Raji (cell line): ENCODE measurements around the gene TMSB4Y.

Experiments
- POLR2A ChIP-seq: IDR thresholded peaks from 2 replicates; pipeline ENCODE4 v1.6.1; 2011; ENCODE audit warnings: low read depth, low read length, control low read depth; ENCODE audit not compliant: insufficient read depth

TMSB4Y gene

DNA sequence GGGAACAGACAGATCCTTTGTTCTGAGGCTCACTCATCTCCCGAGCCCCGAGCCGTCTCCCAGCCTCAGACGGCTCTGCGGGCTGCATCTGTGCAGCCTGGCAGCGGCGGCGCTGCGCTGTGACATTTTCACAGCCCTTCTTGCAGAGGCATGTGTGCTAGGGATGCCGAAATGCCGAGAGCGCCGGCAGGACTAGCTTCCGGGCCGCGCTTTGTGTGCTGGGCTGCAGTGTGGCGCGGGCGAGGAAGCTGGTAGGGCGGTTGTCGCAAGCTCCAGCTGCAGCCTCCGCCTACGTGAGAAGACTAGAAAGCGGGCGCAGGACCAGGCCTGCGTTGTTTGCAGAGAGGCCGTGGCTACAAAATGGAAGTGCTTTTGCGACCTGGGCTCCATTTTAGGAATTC lies at the start of gene TMSB4Y:
TMSB4Y (plus strand) TSS at position 332 of the 401 bp plus-strand sequence.
- TF ChIP-seq POLR2A, result no peak

DNA sequence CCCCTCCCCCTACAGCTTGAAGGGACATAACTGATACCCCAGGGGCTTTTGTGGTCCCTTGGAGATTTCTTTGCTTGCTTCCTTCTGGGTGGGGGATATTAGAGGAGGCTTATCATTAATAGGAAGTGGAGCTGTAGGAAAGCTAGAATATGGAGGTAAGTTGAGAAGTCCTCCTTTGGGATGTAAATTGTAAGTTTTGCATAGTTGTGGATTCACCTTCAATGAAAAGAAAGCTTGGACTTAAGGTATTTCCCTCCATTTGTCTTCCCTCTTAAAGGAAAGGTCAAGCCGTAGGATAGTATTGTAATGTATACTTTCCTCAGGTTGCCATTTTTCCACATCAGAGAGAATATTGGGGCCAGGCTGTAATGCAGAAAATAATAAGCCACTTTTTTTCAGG lies 39.5 kb upstream of the TMSB4Y start:
- TF ChIP-seq POLR2A, result no peak

DNA sequence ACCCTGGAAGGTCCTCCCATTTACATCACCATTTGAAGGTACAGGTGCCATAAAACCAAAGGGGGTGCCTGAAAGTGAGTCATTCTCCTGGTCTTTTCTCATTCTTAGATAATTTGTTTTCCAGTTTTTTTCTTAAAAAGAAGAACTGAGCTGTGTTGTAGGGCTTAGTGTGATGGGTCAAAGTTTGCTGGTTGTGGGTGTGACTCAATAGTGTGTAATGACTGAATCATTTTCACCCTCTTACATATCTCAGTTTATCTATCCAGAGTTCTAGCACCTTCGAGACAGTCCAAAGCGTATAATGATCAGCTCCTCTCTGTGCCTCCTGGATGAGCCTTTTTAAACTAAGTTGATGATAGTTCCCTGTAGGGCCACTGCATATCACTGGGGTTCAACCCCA lies 32.6 kb upstream of the TMSB4Y start:
- no peak for TF ChIP-seq POLR2A

DNA sequence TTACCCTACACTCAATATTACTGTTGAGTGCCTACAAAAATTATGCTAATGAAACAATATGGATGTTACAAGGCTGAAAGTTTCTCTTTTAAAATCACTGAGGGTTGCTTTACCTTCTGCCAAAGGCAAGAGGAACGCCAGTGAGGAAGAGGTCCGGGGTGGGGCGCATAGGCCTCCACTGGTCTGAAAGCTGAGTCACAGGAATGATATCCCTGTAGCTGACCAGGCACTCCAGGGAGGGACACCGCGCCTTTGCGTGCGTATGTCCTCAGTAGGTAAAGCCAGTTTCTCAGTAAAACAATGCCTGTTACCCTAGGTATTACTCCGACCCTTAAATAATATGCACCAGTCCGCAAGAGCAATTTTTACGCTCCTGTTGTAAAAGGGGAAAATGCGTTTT lies 1.4 kb upstream of the TMSB4Y start:
- TF ChIP-seq POLR2A, result no peak

DNA sequence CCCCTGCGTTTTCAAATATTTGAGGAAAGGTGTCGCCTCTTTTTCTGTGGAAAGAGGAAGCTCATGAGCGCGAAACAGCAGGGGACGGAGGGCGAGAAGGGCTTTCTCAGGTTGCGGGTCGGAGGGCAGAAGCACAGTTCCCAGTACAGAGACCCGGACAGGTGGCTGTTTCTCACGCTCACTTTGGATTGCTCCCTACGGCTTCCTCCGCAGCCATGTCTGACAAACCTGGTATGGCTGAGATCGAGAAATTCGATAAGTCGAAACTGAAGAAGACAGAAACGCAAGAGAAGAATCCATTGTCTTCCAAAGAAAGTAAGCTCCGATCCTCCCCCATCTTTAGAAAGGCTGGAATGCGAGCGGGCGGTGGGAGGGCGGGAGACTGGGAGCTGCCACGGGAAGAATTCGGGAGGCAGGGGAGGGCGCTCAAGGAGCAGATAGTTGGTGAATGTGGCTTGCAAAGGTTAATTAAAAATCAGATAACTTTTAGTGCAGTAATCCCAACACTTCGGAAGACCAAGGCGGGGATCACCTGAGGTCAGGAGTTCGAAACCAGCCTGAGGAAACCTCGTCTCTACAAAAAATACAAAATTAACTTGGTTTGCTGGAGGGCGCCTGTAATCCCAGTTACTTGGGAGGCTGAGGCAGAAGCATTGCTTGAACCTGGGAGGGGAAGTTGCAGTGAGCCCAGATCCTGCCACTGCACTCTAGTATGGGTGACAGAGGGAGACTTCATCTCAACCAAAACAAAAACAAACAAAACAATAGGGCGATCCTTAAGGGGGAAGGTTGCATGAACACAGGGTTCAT lies 627 bp downstream of the TMSB4Y start:
- no peak for TF ChIP-seq POLR2A

DNA sequence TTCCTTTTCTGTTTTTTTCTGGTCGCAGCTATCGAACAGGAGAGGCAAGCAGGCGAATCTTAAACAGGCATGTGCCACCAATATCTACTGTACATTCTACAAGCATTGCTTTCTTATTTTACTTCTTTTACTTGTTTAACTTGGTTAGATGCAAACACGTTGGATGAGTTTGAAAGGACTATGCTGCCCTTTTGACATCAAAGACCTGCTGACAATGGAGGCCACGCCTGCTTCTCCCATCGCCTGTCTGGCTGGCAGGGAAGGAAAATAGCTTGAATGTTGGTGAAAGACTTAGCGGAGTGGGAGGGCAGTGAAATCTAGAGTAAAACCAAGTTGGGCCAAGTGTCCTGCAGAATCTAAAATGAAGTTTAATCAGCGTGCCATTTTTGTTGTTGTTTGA lies 1.5 kb downstream of the TMSB4Y start:
- TF ChIP-seq POLR2A, result no peak

DNA sequence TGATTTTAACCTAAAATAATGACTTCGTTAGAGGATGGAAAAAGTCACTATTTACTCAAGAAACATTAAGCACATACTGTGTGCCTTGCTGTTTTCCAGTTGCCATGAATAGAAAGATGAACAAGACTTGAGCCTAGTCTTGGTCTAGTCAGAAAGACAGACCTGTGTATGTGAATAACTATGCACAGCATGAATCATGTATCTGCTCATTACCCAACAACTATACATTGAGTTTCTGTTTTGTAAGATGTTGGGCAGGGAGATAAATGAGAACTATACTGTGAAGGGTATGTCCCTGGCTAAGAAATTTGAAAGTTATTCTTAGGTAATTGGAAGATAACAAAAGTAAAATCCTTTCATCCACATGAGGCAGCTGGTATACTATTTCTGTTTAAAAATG lies 4.3 kb downstream of the TMSB4Y start:
- no peak for TF ChIP-seq POLR2A

DNA sequence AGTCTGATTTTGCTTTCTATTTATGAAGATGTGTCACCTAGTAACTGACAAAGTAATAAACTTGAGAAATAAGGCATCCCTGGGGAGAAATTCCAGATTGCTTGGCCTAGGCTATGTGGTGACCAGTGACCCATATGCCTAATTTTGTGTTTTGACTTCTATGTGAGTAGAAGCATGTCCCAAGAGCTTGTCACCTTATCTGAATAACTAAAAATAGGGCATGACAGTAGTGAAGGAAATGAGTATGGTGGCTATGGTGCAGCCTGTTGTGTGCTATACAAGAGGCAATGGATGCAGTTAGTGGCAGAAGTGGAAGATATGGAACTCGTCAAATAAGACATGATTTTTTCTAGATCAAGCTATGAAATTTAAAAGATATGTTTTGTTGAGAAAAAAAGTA lies 15.3 kb downstream of the TMSB4Y start:
- TF ChIP-seq POLR2A, result no peak

DNA sequence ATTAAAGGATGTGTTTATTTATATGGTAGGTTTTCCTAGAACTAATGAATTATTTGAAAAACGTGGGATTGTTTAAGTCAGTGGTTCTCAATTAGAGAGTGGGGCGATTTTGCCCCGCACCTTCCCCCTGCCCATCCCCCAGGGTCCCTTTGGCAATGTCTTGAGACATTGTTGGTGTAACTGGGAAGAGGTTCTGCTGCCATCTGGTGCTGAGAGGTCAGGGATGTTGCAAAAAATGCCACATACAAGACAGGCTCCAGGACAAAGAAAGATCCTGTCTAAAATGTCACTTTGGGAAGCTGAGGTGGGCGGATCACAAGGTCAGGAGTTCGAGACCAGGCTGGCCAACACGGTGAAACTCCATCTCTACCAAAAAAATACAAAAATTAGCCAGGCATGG lies 25.8 kb downstream of the TMSB4Y start:
- TF ChIP-seq POLR2A, result no peak

DNA sequence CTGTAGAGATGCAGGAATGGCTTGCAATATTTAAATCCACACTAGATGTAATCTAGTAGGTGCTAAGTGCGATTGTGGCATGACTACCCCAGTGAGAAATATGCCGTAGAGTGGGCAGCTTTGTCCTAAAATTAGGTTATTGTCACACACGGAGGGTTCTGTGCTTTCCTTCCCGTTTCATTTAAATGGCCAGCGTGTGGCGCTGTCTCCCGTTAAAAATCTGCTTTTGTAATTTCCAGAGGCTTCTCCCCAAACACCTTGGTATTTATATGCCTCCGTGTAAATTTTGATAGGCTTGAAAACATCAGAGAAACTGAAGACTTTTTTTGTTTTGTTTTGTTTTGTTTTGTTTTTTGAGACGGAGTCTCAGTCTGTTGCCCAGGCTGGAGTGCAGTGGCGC lies 34.9 kb downstream of the TMSB4Y start:
- TF ChIP-seq POLR2A, result no peak

DNA sequence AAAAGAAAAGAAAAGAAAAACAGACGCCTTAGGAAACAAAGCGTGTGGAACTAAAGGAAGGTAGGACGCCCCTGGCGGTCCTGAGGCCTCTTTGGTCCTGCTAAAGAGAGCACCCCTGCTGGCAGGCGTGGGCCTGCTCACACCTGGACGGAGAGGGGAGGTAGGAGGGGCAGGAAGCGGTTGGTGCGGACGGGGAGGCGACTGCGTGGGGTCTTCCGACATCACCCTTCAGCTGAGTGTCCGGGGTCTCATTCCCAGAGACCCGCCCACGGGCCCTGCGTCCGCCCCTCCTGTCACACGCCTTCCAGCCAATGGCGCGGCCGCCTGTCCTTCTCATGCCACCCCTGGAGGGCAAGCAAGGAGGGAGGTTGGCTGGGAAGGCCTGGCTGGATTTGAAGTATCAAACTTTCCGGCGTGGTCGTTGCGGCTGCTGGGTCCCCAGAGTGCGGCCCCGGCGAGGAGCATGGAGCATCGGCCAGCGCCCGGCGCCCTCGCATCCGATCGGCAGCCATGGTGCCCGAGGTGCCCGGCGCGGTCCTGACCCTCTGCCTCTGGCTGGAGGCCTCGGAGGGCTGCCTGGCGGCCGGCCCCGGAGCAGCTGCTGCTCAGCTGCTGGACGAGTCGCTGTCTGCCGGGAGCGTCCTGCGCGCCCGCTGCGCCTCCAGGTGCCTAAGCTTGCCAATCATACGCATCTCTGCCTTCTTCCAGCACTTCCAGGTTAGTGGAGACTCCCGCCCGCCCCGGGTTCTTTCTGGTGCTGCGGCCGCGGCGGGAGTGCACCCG lies 47.8 kb downstream of the TMSB4Y start:
- no peak for TF ChIP-seq POLR2A

DNA sequence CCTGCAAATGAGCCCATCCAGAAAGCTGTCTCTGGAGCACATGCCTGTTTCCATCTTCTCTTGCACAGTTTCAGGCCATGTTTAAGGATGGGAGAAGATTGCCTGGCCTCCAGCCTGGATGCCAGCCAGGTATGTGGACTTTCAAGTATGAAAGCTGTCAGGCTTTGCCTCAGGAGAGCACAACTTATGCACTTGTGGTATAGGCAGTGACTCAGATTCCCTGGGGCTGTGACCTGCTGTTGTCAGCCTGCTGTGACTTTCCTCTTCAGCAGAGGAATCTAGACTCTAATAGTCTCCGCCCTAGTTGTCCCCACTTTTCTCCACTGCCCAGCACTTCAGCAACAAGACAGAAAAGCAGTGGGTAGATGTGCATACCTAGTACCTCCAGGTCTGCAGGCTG lies 51.0 kb downstream of the TMSB4Y start:
- no peak for TF ChIP-seq POLR2A
